Activated T-cell treated with anti-CD3 and anti-CD28 coated beads, Interleukin-2, amount 50 U/mL, for 48 hours (primary cell): ENCODE measurements around the gene IPO4.

Experiments used
- DNase-seq, 2 experiments: peaks; one replicate each; pipeline ENCODE4 v3.0.0-alpha.2; 2020

The IPO4 gene

GRCh38 chr14:24146453-24146977, 42.1 kb downstream of the IPO4 start, which contains the start of gene PSME2:
PSME2 (minus strand) TSS chr14:24146610; CDS start chr14:24146581, 29 bp downstream.
- peak; percentile 94 to 95 for DNase-seq

- DNase-seq: no peak
Measured at GRCh38 chr14:24145690-24146452, 42.7 kb downstream of the IPO4 start.

GRCh38 chr14:24145219-24145618, 43.4 kb downstream of the IPO4 start:
- DNase-seq: no peak

GRCh38 chr14:24144451-24144850, 44.2 kb downstream of the IPO4 start:
- no peak for DNase-seq

GRCh38 chr14:24143511-24143910, 45.1 kb downstream of the IPO4 start:
- no peak for DNase-seq

GRCh38 chr14:24141097-24141880, 47.3 kb downstream of the IPO4 start, which contains the start of gene EMC9:
EMC9 (minus strand) TSS chr14:24141591; CDS start chr14:24141304, 287 bp downstream.
- DNase-seq: peak; percentile 100

- DNase-seq: peak in 1 of 2 experiments; percentile 51
Measured at GRCh38 chr14:24139272-24139934, 49.2 kb downstream of the IPO4 start.

GRCh38 chr14:24138396-24139271, 50.0 kb downstream of the IPO4 start:
- no peak for DNase-seq

- no peak for DNase-seq
Measured at GRCh38 chr14:24137529-24138395, 50.9 kb downstream of the IPO4 start.

- DNase-seq: peak; percentile 43 to 49
Measured at GRCh38 chr14:24136684-24137528, 51.7 kb downstream of the IPO4 start.

- peak; percentile 96 to 97 for DNase-seq
Measured at GRCh38 chr14:24135834-24136683, 52.6 kb downstream of the IPO4 start, which contains the start of gene PSME1. PSME1 (plus strand) TSS chr14:24136194; CDS start chr14:24136263, 69 bp downstream.

GRCh38 chr14:24135584-24135833, 53.1 kb downstream of the IPO4 start:
- DNase-seq: no peak

GRCh38 chr14:24133735-24134134, 54.9 kb downstream of the IPO4 start:
- DNase-seq: no peak

- DNase-seq: no peak
Measured at GRCh38 chr14:24132976-24133375, 55.6 kb downstream of the IPO4 start.

GRCh38 chr14:24132061-24132685, 56.4 kb downstream of the IPO4 start:
- DNase-seq: peak; percentile 49 to 53

GRCh38 chr14:24131549-24131966, 57.1 kb downstream of the IPO4 start:
- no peak for DNase-seq

GRCh38 chr14:24130717-24131548, 57.7 kb downstream of the IPO4 start:
- DNase-seq: no peak

GRCh38 chr14:24130380-24130716, 58.3 kb downstream of the IPO4 start, which contains the start of gene FITM1:
FITM1 (plus strand) TSS chr14:24130659; CDS start chr14:24131564, 905 bp downstream.
- no peak for DNase-seq
